ENCODE results near the gene WFDC9.
"Not testable (repeated sequence)": the region's sequence is repeated elsewhere in the genome, so short reads cannot be mapped to it uniquely, and the experiment has no call there.

Gene WFDC9

GRCh38 chr20:45592574-45593189, 38.4 kb downstream of the WFDC9 start:
- no peak overlapping the region for H3K27ac ChIP-seq
- H3K4me2 ChIP-seq, result no peak overlapping the region
- no peak overlapping the region for H3K4me3 ChIP-seq (IDR thresholded peaks at IDR 0.05; ENCODE audit: insufficient read depth, low read depth, low read length)
- H3K27me3 ChIP-seq (ENCODE audit: insufficient read depth, low read depth), result no peaks in the 10 kb centered on the region
- H3K36me3 ChIP-seq (ENCODE audit: insufficient read depth), result no peaks in the 10 kb centered on the region
- no peaks in the 10 kb centered on the region for H4K20me1 ChIP-seq (ENCODE audit: insufficient read depth)
- H3K4me1 ChIP-seq (ENCODE audit: low read depth, poor library complexity, severe bottlenecking), result no peaks in the 10 kb centered on the region
- no peak overlapping the region for H2AFZ ChIP-seq (ENCODE audit: low read depth)
- TF ChIP-seq, protein P1, sequence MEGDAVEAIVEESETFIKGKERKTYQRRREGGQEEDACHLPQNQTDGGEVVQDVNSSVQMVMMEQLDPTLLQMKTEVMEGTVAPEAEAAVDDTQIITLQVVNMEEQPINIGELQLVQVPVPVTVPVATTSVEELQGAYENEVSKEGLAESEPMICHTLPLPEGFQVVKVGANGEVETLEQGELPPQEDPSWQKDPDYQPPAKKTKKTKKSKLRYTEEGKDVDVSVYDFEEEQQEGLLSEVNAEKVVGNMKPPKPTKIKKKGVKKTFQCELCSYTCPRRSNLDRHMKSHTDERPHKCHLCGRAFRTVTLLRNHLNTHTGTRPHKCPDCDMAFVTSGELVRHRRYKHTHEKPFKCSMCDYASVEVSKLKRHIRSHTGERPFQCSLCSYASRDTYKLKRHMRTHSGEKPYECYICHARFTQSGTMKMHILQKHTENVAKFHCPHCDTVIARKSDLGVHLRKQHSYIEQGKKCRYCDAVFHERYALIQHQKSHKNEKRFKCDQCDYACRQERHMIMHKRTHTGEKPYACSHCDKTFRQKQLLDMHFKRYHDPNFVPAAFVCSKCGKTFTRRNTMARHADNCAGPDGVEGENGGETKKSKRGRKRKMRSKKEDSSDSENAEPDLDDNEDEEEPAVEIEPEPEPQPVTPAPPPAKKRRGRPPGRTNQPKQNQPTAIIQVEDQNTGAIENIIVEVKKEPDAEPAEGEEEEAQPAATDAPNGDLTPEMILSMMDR (conservative IDR thresholded peaks at IDR 0.05; ENCODE audit: low read depth, low read length), result peak; percentile 83
- H3K79me2 ChIP-seq (ENCODE audit: insufficient read depth, low read depth), result no peaks in the 10 kb centered on the region
- no peak overlapping the region for H3K9ac ChIP-seq

DNA sequence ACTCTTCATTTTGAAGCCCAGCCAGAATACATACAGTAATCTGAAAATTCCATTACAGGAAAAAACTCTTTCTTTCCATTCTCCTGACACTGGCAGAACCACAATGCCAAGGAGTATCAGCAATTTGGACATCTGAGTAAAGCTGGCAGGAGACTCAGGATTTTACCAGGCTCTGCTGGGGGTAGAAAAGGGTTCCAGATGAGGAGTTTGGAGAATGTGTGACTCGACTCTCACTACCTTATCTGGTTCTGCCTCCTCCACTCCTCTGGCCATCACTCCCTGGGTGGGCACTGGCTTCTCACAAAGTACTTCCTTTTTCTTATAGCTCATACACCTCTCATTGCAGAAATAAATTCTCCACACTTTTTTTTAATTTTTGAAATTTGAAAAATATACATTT, 41.4 kb downstream of the WFDC9 start:
- Histone ChIP-seq H3K4me3 (IDR thresholded peaks at IDR 0.05; ENCODE audit: insufficient read depth, low read depth, low read length) (no peak overlapping the region), H3K4me2 (no peak overlapping the region), H3K4me1 (ENCODE audit: low read depth, poor library complexity, severe bottlenecking) (no peaks in the 10 kb centered on the region), H3K36me3 (ENCODE audit: insufficient read depth) (no peaks in the 10 kb centered on the region), H2AFZ (ENCODE audit: low read depth) (no peak overlapping the region), H3K79me2 (ENCODE audit: insufficient read depth, low read depth) (no peaks in the 10 kb centered on the region), H3K9ac (no peak overlapping the region), H3K27me3 (ENCODE audit: insufficient read depth, low read depth) (no peaks in the 10 kb centered on the region), H3K27ac (no peak overlapping the region), H4K20me1 (ENCODE audit: insufficient read depth) (no peaks in the 10 kb centered on the region)
- TF ChIP-seq, protein P1 (conservative IDR thresholded peaks at IDR 0.05; ENCODE audit: low read depth, low read length), result no peak

DNA sequence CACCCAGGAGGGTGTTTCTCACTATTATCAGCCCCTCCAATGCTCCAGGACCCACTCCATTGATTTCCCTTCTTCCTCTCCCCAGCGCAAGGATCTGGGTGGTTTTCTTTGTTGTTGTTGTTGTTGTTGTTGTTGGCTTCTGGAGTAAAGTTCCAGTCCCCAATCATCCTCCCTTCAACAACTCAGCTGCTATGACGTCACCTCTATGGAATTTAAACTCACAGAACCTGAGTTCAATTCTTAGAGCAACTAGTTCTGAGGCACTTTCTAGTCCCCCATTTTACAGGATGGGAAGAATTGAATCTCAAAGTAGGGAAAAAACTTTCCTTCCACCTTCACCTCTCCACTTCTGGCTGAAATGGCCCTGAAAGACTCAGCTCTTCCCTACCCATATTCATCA, 42.3 kb downstream of the WFDC9 start:
- Histone ChIP-seq H3K36me3 (ENCODE audit: insufficient read depth) (no peaks in the 10 kb centered on the region), H3K9ac (no peak overlapping the region), H3K4me2 (no peak overlapping the region), H4K20me1 (ENCODE audit: insufficient read depth) (no peaks in the 10 kb centered on the region), H3K4me3 (IDR thresholded peaks at IDR 0.05; ENCODE audit: insufficient read depth, low read depth, low read length) (no peak overlapping the region), H3K27me3 (ENCODE audit: insufficient read depth, low read depth) (no peaks in the 10 kb centered on the region), H2AFZ (ENCODE audit: low read depth) (no peak overlapping the region), H3K79me2 (ENCODE audit: insufficient read depth, low read depth) (no peaks in the 10 kb centered on the region), H3K4me1 (ENCODE audit: low read depth, poor library complexity, severe bottlenecking) (no peaks in the 10 kb centered on the region), H3K27ac (no peak overlapping the region)
- TF ChIP-seq, protein P1 (conservative IDR thresholded peaks at IDR 0.05; ENCODE audit: low read depth, low read length), result no peak

- H3K4me3 ChIP-seq (IDR thresholded peaks at IDR 0.05; ENCODE audit: insufficient read depth, low read depth, low read length); H3K4me1 ChIP-seq (ENCODE audit: low read depth, poor library complexity, severe bottlenecking); H3K79me2 ChIP-seq (ENCODE audit: insufficient read depth, low read depth); H3K9ac ChIP-seq; H3K27me3 ChIP-seq (ENCODE audit: insufficient read depth, low read depth); H3K36me3 ChIP-seq (ENCODE audit: insufficient read depth); H3K4me2 ChIP-seq; H3K27ac ChIP-seq; H4K20me1 ChIP-seq (ENCODE audit: insufficient read depth); H2AFZ ChIP-seq (ENCODE audit: low read depth): not testable (repeated sequence)
These were observed 45.1 kb downstream of the WFDC9 start for GRCh38 chr20:45585986-45586385.

DNA sequence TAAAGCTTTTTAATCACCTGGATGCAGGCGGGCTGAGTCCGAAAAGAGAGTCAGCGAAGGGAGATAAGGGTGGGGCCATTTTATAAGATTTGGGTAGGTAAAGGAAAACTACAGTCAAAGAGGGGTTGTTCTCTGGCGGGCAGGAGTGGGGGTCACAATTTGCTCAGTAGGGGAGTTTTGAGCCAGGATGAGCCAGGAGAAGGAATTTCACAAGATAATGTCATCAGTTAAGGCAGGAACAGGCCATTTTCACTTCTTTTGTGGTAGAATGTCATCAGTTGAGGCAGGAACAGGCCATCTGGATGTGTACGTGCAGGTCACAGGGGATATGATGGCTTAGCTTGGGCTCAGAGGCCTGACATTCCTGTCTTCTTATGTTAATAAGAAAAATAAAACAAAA, 46.8 kb downstream of the WFDC9 start:
- not testable (repeated sequence) for H3K4me2 ChIP-seq; H3K9ac ChIP-seq; H3K27ac ChIP-seq; H3K4me3 ChIP-seq (IDR thresholded peaks at IDR 0.05; ENCODE audit: insufficient read depth, low read depth, low read length); H3K36me3 ChIP-seq (ENCODE audit: insufficient read depth); H3K27me3 ChIP-seq (ENCODE audit: insufficient read depth, low read depth); H4K20me1 ChIP-seq (ENCODE audit: insufficient read depth); H3K4me1 ChIP-seq (ENCODE audit: low read depth, poor library complexity, severe bottlenecking); H2AFZ ChIP-seq (ENCODE audit: low read depth); H3K79me2 ChIP-seq (ENCODE audit: insufficient read depth, low read depth)
